Endothelial cell of umbilical vein (primary cell): ENCODE measurements around the gene TBC1D16. TPM values are rescaled to one million over a fixed set of nuclear protein-coding genes. Genes with fewer than 3 reads are reported as not detected.

Source experiments
- BruUV-seq: library from RNA; stranded (reverse); fragments of 400-500 nt; replicated peaks from 2 replicates; lab custom pipeline; 2021; lab: Mats Ljungman, UMichigan
- CTCF ChIA-PET: fragments of 300-600, 350-600 bp; sonication (Branson Sonifier 250); formaldehyde crosslinking; loops from one replicate; lab custom pipeline; 2021; ENCODE audit warnings: antibody characterized with exemption, inconsistent platforms; lab: Charles Lee
- POLR2A ChIA-PET: fragments of 300-600, 350-600 bp; sonication (Branson Sonifier 250); formaldehyde crosslinking; loops from one replicate; lab custom pipeline; 2021; ENCODE audit warnings: antibody characterized with exemption, inconsistent platforms; lab: Charles Lee
- DNase-seq: peaks from one replicate; pipeline ENCODE4 v3.0.0-alpha.2; 2011; ENCODE audit warnings: low read depth, low spot score
- FAIRE-seq: peaks from 2 replicates; lab custom pipeline; 2011; peaks lifted over from hg19 to GRCh38; lab: Jason Lieb, UNC
- H2AFZ ChIP-seq: 2 replicates; pipeline ENCODE4 v1.6.0; 2012; ENCODE audit warnings: low read depth, low read length, control low read depth, inconsistent platforms
- H3K27ac ChIP-seq: 2 replicates; pipeline ENCODE4 v1.5.1; 2011; ENCODE audit warnings: low read depth, mild to moderate bottlenecking, control low read depth, low read length, moderate library complexity; ENCODE audit not compliant: insufficient read depth
- H3K27me3 ChIP-seq, 2 experiments: 2 replicates each; pipeline versions ENCODE4 v1.6.0 to v1.6.1; 2011; ENCODE audit warnings: low read length in 2 of 2, mixed read lengths in 1 of 2; ENCODE audit not compliant: control insufficient read depth in 2 of 2, insufficient read depth in 2 of 2
- H3K36me3 ChIP-seq, 2 experiments: 2 replicates in 1 of 2; 3 replicates in 1 of 2; pipeline ENCODE4 v1.5.1; 2011; ENCODE audit warnings: low read length in 2 of 2, mild to moderate bottlenecking in 1 of 2, moderate library complexity in 1 of 2; ENCODE audit not compliant: control insufficient read depth in 2 of 2, insufficient read depth in 2 of 2; ENCODE audit errors: extremely low read depth in 1 of 2
- H3K4me1 ChIP-seq: 3 replicates; pipeline ENCODE4 v1.5.1; 2011; ENCODE audit warnings: mild to moderate bottlenecking, low read length; ENCODE audit not compliant: control insufficient read depth, insufficient read depth; ENCODE audit errors: extremely low read depth
- H3K4me2 ChIP-seq: 2 replicates; pipeline ENCODE4 v1.6.1; 2011; ENCODE audit warnings: low read length, control low read depth, mixed read lengths; ENCODE audit not compliant: insufficient read depth
- H3K4me3 ChIP-seq, 3 experiments: fragments of 200-600 bp in 1 of 3; sonication (generic), shearing (Covaris generic) in 1 of 3; replicated peaks in 1 of 3; 2 replicates each; pipeline ENCODE4 v1.5.1; 2011 to 2016; ENCODE audit warnings: control low read depth in 3 of 3, low read length in 3 of 3, mild to moderate bottlenecking in 2 of 3, inconsistent platforms in 1 of 3, low read depth in 1 of 3, moderate library complexity in 1 of 3; ENCODE audit not compliant: insufficient read depth in 1 of 3
- H3K79me2 ChIP-seq: 2 replicates; pipeline ENCODE4 v1.6.0; 2012; ENCODE audit warnings: low read length, inconsistent platforms; ENCODE audit not compliant: control insufficient read depth, insufficient read depth
- H3K9ac ChIP-seq: replicated peaks from 2 replicates; pipeline ENCODE3; 2011; ENCODE audit warnings: low read length, control low read depth; ENCODE audit not compliant: insufficient read depth; ENCODE audit errors: extremely low read depth
- H3K9me1 ChIP-seq: replicated peaks from 3 replicates; pipeline ENCODE4 v1.6.0; 2011; ENCODE audit warnings: mild to moderate bottlenecking, low read length; ENCODE audit not compliant: control insufficient read depth, insufficient read depth; ENCODE audit errors: extremely low read depth
- H3K9me3 ChIP-seq: replicated peaks from 2 replicates; pipeline ENCODE4 v1.5.1; 2012; ENCODE audit warnings: low read length, inconsistent platforms; ENCODE audit not compliant: control insufficient read depth, insufficient read depth
- H4K20me1 ChIP-seq: replicated peaks from 2 replicates; pipeline ENCODE3; 2011; ENCODE audit warnings: mild to moderate bottlenecking, low read length; ENCODE audit not compliant: control insufficient read depth, insufficient read depth; ENCODE audit errors: extremely low read depth
- EZH2 ChIP-seq: IDR thresholded peaks from 2 replicates; pipeline ENCODE4 v1.6.1; 2012; ENCODE audit warnings: borderline replicate concordance, low read depth, mild to moderate bottlenecking, moderate library complexity, low read length, inconsistent platforms; ENCODE audit not compliant: severe bottlenecking
- MYC ChIP-seq: IDR thresholded peaks from one replicate; pipeline ENCODE4 v1.6.1; 2011; ENCODE audit warnings: mild to moderate bottlenecking, low read depth, low read length
- dilution Hi-C: fragments of 300-500 bp; cut with MboI; formaldehyde crosslinking; loops from one replicate; pipeline ENCODE4 v1.15.0; 2019; ENCODE audit warnings: low sequenced_read_pairs; ENCODE audit not compliant: extremely low pct_ligation_motif_present
- intact Hi-C: fragments of 100-400 bp; cut with micrococcal nuclease; formaldehyde crosslinking; loops from one replicate; pipeline ENCODE4 v1.10.0; 2022
- polyA plus RNA-seq, 4 experiments: library from polyadenylated mRNA; depleted of rRNA in 3 of 4; stranded (reverse) in 3 of 4; unstranded in 1 of 4; fragments of >200 nt; gene quantifications; 2 replicates each; pipeline versions ENCODE4 v1.2.1 to v1.2.3, GENCODE V29; 2011 to 2012; ENCODE audit warnings: missing spikeins in 1 of 4
- total RNA-seq: library from RNA; stranded (reverse); gene quantifications from 2 replicates; pipeline ENCODE4 v1.2.3, GENCODE V29; 2021
- TF ChIP-seq, protein P1 (sequence below), 2 donors: IDR thresholded peaks; 1 replicate in 1 of 2; 2 replicates in 1 of 2; pipeline ENCODE4 v1.5.1; 2011; ENCODE audit warnings: low read length in 2 of 2, mild to moderate bottlenecking in 2 of 2, moderate library complexity in 2 of 2, control low read depth in 1 of 2, inconsistent platforms in 1 of 2, low read depth in 1 of 2; ENCODE audit not compliant: insufficient read depth in 1 of 2; ENCODE audit errors: extremely low read depth in 1 of 2

TBC1D16 gene
- total and polyA plus RNA-seq, 2 donors (not counting 3 experiments of a cell fraction or from before 2014, with no cell fraction given), result 12.9 to 48.6 TPM

DNA sequence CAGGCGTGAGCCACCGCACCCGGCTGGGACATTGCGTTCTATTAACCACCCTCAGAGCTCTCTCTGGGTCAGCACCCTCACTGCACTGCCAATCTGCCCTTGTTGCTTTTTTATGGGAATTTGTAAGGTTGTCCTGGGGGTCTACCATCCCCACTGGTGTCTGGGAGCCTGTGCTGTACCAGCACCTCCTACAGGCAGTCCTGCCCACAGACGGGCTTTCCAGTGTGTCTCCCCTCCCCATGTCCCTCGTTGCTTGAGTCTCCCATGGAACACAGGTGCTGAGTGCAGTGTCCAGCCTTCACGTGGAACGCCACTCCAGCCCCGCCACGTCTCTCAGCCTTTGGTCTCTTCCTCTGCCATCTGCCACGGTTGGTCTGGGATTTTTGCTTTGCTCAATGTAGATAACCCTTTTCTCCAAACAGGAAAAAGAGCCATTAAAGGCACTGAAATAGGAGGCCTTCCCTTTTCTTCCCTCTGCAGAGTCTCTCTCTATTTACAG, 128.4 kb downstream of the TBC1D16 start:
- H3K9me1 ChIP-seq, result no peaks in the 10 kb centered on the region
- H2AFZ ChIP-seq, result peak overlapping the region; percentile 18
- no peaks in the 10 kb centered on the region for H3K79me2 ChIP-seq
- no peak for TF ChIP-seq MYC
- no peak for TF ChIP-seq EZH2
- no peak for DNase-seq
- no peak overlapping the region for H3K27ac ChIP-seq
- H4K20me1 ChIP-seq, result no peaks in the 10 kb centered on the region
- no peaks in the 10 kb centered on the region for H3K9me3 ChIP-seq
- no peak for FAIRE-seq
- H3K36me3 ChIP-seq, result no peaks in the 10 kb centered on the region
- no peak overlapping the region for H3K4me3 ChIP-seq
- dilution Hi-C loops (no loop called here), intact Hi-C loops (no loop called here)
- H3K4me2 ChIP-seq, result no peak overlapping the region
- H3K4me1 ChIP-seq, result no peaks in the 10 kb centered on the region
- no peaks in the 10 kb centered on the region for H3K27me3 ChIP-seq
- BruUV-seq, result no TSS peak
- POLR2A ChIA-PET, result no interaction called here
- CTCF ChIA-PET, result interaction anchor here (1.2 to 1.5 kb wide), 2 partner anchors 62 to 63 kb away, joined by 3 read pairs; no protein-coding TSS in a partner anchor
- no peak overlapping the region for H3K9ac ChIP-seq

DNA sequence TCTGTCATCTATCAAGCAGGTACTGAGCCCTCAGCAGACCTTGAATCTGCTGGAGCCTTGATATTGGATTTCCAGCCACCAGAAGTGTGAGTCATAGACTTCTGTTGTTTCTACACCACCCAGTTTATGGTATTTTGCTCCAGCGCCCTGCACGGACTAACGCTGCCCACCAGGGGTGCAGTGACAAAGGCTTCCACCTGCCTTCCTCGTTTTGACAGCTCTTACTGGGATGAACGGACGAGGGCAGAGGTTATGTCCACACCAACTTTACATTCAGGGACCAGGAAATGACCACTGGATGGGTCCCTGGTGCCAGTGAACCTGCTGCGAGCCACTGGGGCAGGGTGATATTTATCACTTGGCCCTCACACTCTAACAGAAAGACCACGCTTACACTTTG, 129.8 kb downstream of the TBC1D16 start:
- no peaks in the 10 kb centered on the region for H3K27me3 ChIP-seq
- H2AFZ ChIP-seq, result no peak overlapping the region
- ChIA-PET CTCF (no interaction called here), POLR2A (no interaction called here)
- H3K9ac ChIP-seq, result no peak overlapping the region
- intact Hi-C loops, result no loop called here
- no peaks in the 10 kb centered on the region for H3K79me2 ChIP-seq
- no peak overlapping the region for H3K4me3 ChIP-seq
- H3K9me3 ChIP-seq, result no peaks in the 10 kb centered on the region
- no peak for FAIRE-seq
- no peak for DNase-seq
- dilution Hi-C loops, result no loop called here
- H3K27ac ChIP-seq, result no peak overlapping the region
- TF ChIP-seq EZH2, result no peak
- TF ChIP-seq, protein P1, sequence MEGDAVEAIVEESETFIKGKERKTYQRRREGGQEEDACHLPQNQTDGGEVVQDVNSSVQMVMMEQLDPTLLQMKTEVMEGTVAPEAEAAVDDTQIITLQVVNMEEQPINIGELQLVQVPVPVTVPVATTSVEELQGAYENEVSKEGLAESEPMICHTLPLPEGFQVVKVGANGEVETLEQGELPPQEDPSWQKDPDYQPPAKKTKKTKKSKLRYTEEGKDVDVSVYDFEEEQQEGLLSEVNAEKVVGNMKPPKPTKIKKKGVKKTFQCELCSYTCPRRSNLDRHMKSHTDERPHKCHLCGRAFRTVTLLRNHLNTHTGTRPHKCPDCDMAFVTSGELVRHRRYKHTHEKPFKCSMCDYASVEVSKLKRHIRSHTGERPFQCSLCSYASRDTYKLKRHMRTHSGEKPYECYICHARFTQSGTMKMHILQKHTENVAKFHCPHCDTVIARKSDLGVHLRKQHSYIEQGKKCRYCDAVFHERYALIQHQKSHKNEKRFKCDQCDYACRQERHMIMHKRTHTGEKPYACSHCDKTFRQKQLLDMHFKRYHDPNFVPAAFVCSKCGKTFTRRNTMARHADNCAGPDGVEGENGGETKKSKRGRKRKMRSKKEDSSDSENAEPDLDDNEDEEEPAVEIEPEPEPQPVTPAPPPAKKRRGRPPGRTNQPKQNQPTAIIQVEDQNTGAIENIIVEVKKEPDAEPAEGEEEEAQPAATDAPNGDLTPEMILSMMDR (IDR thresholded peaks at IDR 0.05; ENCODE audit: extremely low read depth in 1 of 2, insufficient read depth in 1 of 2, low read depth in 1 of 2, low read length in 2 of 2), result peak in 1 of 2 donors; percentile 9
- no peaks in the 10 kb centered on the region for H3K9me1 ChIP-seq
- no TSS peak for BruUV-seq
- no peaks in the 10 kb centered on the region for H4K20me1 ChIP-seq
- H3K36me3 ChIP-seq, result no peaks in the 10 kb centered on the region
- H3K4me1 ChIP-seq, result no peaks in the 10 kb centered on the region
- no peak overlapping the region for H3K4me2 ChIP-seq
